Stimulated activated CD8-positive, alpha-beta memory T cell treated with anti-CD3 and anti-CD28 coated beads, Interleukin-2, amount 100 ng/mL, for 48 hours (primary cell): ENCODE data around the gene ASCL1.

Experiments
- DNase-seq, 2 donors: peaks; one replicate each; pipeline ENCODE4 v3.0.0-alpha.2; 2020; ENCODE audit warnings: low read depth in 2 of 2

ASCL1 gene

GRCh38 chr12:102977945-102978706, 20.7 kb downstream of the ASCL1 start:
- DNase-seq, result no peak

- no peak for DNase-seq
These were observed 22.9 kb downstream of the ASCL1 start for GRCh38 chr12:102980350-102980749.

- no peak for DNase-seq
These were observed 32.9 kb downstream of the ASCL1 start for GRCh38 chr12:102990419-102990818.

GRCh38 chr12:102992297-102992696, 34.8 kb downstream of the ASCL1 start:
- DNase-seq, result no peak

GRCh38 chr12:102992720-102993119, 35.2 kb downstream of the ASCL1 start:
- DNase-seq, result no peak

- DNase-seq, result no peak
These were observed 36.1 kb downstream of the ASCL1 start for GRCh38 chr12:102993537-102993936.

GRCh38 chr12:102995372-102995771, 37.9 kb downstream of the ASCL1 start:
- no peak for DNase-seq
